Activated T-cell treated with anti-CD3 and anti-CD28 coated beads for 4 hours (primary cell): ENCODE data around the gene LPP.

Experiments
- DNase-seq: peaks from one replicate; pipeline ENCODE4 v3.0.0-alpha.2; 2020

Gene LPP

GRCh38 chr3:188198001-188198400 is 44.0 kb downstream of the LPP start:
- no peak for DNase-seq

GRCh38 chr3:188198760-188199327 is 44.9 kb downstream of the LPP start:
- DNase-seq: no peak

GRCh38 chr3:188199386-188199785 is 45.4 kb downstream of the LPP start:
- no peak for DNase-seq

GRCh38 chr3:188200481-188200880 is 46.5 kb downstream of the LPP start:
- no peak for DNase-seq

- DNase-seq: no peak
Measured at GRCh38 chr3:188202358-188203138, 48.6 kb downstream of the LPP start.

- DNase-seq: no peak
Measured at GRCh38 chr3:188204526-188204925, 50.6 kb downstream of the LPP start.

GRCh38 chr3:188205992-188206416 is 52.0 kb downstream of the LPP start:
- DNase-seq: no peak

GRCh38 chr3:188206787-188207186 is 52.8 kb downstream of the LPP start:
- no peak for DNase-seq

- no peak for DNase-seq
Measured at GRCh38 chr3:188207941-188208515, 54.1 kb downstream of the LPP start.

GRCh38 chr3:188208516-188208981 is 54.6 kb downstream of the LPP start:
- no peak for DNase-seq

GRCh38 chr3:188209034-188209433 is 55.1 kb downstream of the LPP start:
- DNase-seq: no peak

GRCh38 chr3:188209740-188210139 is 55.8 kb downstream of the LPP start:
- DNase-seq: no peak

- DNase-seq: no peak
Measured at GRCh38 chr3:188211476-188211875, 57.5 kb downstream of the LPP start.

- DNase-seq: no peak
Measured at GRCh38 chr3:188212308-188212969, 58.5 kb downstream of the LPP start.

GRCh38 chr3:188214442-188214841 is 60.5 kb downstream of the LPP start:
- DNase-seq: no peak

GRCh38 chr3:188215129-188215528 is 61.2 kb downstream of the LPP start:
- no peak for DNase-seq

GRCh38 chr3:188217011-188217463 is 63.1 kb downstream of the LPP start:
- DNase-seq: no peak

GRCh38 chr3:188217726-188218125 is 63.8 kb downstream of the LPP start:
- DNase-seq: no peak

GRCh38 chr3:188218603-188219002 is 64.6 kb downstream of the LPP start:
- DNase-seq: no peak

GRCh38 chr3:188219147-188219546 is 65.2 kb downstream of the LPP start:
- no peak for DNase-seq

GRCh38 chr3:188220097-188220788 is 66.3 kb downstream of the LPP start:
- DNase-seq: no peak

GRCh38 chr3:188220988-188221818 is 67.2 kb downstream of the LPP start:
- DNase-seq: no peak
